Measurements from ENCODE around the gene POU3F1.
"Not testable (repeated sequence)": the region's sequence is repeated elsewhere in the genome, so short reads cannot be mapped to it uniquely, and the experiment has no call there.

The POU3F1 gene

DNA sequence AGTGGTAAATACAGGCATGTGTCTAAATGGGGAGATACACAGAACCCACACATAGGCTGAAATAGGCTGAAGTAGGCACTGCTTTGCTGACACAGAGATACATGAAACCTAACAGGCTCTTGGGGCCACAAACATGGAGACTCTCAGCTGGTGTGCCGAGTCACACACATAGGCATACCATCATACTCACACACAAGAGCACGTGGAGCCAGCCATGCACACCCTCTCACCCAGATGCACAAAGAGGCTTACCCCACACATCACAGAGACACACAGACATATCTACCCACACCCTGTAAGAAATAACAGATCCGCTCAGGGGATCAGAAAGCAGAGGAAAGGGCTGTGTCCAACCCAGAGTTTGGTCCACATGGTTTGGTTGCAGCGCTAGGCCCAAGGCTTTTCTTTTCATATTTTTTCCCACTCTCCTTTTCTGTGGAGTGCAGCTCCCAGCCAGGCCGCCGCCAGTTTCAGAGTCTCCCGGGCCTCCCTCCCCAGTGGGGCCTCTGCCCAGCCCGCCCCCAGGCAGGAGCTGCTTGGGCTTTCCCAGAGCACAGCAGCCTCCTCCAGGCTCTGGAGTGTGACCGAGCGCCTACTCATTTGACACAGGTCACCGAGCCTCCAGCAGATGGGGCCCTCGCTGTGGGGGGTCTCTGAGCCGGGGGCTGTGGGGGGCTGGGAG, 3.9 kb upstream of the POU3F1 start:
- DNase-seq: peak in 3 of 56 donors; percentile 9 to 23 (median 22)

GRCh38 chr1:38047603-38048141, 1.1 kb upstream of the POU3F1 start:
- no peak for DNase-seq

GRCh38 chr1:38046884-38047602, 450 bp upstream of the POU3F1 start:
- DNase-seq: peak; percentile 23 to 94 (median 84)

- peak in 1 of 56 donors; percentile 30 for DNase-seq
Measured at GRCh38 chr1:38045401-38046332, 926 bp downstream of the POU3F1 start.

GRCh38 chr1:38044221-38045215, 2.1 kb downstream of the POU3F1 start:
- no peak for DNase-seq

GRCh38 chr1:38043036-38043747, 3.4 kb downstream of the POU3F1 start:
- no peak for DNase-seq

- DNase-seq: no peak
Measured at GRCh38 chr1:38041936-38042834, 4.4 kb downstream of the POU3F1 start.

DNA sequence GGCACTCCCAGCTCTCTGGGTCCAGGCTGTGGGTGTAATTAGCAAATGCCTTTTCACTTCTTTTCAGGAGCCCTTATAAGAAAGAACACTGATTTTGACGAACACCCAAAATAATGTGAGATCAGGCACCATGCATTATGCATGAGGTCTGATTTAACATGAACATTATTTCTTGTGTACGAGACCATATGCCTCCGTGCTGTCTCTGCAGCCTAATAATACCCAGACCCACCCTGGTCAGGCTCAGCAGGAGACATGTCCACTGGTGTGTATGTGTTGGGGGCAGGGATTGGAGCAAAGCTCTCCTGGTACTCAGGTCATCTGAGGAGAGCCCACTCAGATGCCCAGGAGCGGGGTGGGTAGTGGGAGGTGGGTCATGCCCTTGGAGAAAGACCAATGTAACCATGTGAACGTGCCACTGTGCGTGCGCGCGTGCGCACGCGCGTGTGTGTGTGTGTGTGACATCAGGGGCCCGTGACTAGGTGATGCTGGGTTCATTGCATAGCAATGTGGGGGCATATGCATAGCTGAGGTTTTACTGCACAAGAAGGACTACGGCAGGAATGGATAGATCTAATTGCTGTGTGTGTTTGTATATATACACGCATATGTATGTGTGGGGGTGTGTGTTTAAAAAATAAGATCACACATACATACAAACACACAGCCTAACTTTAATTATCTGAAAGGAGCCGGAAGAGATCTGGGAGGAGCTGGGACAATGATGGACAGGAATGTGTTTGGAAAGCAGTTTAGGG, 7.1 kb downstream of the POU3F1 start:
- no peak for DNase-seq

GRCh38 chr1:38038861-38039260, 7.7 kb downstream of the POU3F1 start:
- DNase-seq: no peak

GRCh38 chr1:38037221-38037939, 9.2 kb downstream of the POU3F1 start:
- DNase-seq: no peak

GRCh38 chr1:38034871-38035270, 11.7 kb downstream of the POU3F1 start:
- DNase-seq: no peak

- not testable (repeated sequence) for DNase-seq
Measured at GRCh38 chr1:38032992-38033391, 13.6 kb downstream of the POU3F1 start.

- DNase-seq: no peak
Measured at GRCh38 chr1:38031513-38031866, 15.1 kb downstream of the POU3F1 start.

- peak in 6 of 56 donors; percentile 15 to 39 (median 27) for DNase-seq
Measured at GRCh38 chr1:38030596-38031512, 15.7 kb downstream of the POU3F1 start.

DNA sequence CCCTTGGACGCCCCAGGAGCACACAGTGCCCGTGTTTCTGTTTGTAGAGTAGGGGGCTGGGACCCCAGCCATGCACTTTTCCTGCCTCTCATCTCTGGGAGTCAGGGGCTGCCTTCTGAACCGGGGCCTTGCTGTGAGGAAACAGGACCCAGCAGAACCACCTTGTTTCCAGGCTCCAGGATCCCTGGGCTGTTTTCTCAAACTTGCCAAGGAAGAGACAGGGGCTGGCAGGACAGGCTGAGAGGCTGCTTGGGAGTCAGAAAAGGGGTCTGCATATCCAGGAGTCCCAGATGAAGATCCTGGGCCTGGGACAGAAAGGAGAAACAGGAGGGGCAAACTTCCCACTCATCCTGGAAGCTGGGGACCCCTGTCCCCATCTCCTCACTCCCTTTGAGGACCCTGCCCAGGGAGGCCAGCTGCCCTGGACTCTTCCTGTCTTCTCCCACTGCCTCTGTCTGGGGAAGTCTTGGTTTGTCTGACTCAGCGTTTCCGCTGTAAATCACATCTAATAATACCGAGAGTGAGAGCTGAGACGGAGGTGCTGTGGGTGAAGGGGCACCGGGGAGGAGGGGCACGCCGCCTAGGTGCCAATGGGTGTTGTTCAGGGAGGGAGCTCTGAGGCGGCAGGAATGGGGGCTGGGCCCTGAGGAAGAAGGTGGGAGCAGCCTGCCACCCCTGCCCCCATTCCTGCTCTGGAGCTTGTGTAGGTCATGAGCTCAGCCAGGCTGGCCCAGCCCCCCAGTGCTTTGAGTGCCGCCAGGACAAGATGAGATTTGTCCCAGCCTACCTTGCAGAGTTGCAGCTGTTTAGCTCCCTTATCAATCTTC, 16.7 kb downstream of the POU3F1 start:
- peak in 2 of 56 donors; percentile 16 to 36 for DNase-seq

Measured in amygdala (tissue), 56 donors.